DMS53 treated with DMSO at 0.1 percent for 48 hours (cell line): ENCODE results near the gene ENDOD1.

Experiments
- DNase-seq: peaks from one replicate; lab custom pipeline; 2025; ENCODE audit not compliant: unreplicated experiment; lab: John Stamatoyannopoulos, UW

Gene ENDOD1

DNA sequence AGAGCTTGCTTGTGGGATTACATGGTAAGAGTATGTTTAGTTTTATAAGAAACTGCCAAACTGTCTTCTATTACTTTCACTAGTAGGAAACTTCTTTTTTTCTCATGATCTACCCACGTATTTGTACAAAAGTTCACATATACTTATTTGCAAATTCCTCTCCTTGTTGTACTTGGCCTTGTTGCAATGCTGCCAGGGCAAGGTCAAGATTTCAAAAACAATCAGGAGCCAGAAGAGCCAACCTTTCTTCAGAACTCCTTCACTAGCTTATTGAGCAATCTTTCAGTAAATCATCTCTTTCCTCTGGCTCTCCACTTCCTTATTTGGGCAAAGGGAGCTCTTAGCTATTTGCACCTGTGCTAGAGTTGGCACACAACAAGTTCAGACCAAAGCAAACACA is 13.2 kb upstream of the ENDOD1 start:
- peak; percentile 75 for DNase-seq

DNA sequence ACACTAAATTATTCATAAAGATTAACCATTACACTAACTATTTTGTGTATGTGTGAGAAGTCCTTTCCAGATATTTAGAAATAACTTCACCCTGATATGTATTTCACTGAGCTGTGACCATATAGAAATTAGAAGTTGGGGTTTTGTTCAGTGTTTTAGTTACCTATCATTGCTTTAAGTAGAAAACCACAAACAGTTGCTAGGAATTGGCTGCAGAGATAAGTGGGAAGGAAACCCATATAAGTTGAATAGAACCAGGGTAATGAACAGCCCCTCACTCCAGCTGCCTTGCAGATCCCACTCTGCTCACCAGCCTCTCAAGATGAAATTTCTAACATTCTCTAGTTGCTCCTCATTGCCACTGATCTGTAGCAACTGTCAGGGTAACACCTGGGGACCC is 12.7 kb upstream of the ENDOD1 start:
- no peak for DNase-seq

DNA sequence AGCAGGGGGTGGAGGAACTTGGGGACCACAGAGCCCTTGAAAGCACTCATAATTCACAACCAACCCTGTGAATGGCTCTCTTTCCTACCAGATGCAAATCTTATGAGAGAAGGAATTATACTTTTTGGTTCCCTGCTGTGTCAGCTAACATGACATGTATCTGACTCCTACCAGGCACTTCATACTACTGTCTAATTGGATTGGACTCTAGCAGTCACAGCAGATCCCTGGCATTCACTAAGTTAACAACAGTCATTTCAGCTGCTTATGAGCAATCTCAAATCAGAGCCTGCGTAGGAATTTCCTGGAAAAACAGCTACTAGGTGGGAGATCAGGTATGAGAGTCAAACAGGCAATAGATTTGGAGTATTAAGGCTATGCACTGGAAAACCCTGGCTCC is 11.1 kb upstream of the ENDOD1 start:
- no peak for DNase-seq

DNA sequence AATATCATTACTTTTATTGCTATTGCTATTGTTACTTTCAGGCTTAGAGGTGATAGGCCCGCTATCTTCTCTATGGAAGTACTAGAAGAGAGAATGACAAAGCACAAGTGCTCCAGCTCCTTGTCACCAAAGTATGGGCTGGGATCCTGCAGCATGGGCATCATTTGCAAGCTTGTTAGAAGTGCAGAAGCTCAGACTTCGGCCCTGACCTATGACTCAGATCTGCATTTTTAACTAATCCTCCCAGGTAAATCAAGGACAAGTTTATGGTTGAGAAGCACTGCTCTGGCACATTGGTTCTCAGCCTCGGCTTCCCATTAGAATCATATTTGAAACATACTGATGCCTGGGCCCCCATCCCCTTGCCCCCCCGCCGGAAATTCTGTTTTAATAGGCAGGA is 8.6 kb upstream of the ENDOD1 start:
- no peak for DNase-seq

DNA sequence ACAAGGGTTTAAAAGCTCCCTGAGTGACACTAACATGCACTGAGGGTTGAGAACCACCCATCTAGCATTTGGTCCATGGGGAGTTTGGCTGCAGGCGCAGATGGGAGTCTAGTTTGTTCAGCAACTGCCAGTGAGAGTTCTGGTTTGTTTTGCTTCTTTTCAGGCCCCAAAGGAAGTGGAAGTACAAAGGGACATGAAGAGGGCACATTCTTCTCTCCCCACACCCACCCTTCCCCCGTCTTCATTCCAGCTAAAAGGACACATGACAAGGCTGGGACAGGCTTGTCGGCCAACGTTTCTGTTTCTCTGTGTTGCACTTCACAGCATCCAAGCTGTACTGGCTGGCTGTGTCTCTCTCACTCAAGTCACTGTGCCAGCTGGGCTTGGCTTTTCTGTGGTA is 8.2 kb upstream of the ENDOD1 start:
- DNase-seq: no peak

DNA sequence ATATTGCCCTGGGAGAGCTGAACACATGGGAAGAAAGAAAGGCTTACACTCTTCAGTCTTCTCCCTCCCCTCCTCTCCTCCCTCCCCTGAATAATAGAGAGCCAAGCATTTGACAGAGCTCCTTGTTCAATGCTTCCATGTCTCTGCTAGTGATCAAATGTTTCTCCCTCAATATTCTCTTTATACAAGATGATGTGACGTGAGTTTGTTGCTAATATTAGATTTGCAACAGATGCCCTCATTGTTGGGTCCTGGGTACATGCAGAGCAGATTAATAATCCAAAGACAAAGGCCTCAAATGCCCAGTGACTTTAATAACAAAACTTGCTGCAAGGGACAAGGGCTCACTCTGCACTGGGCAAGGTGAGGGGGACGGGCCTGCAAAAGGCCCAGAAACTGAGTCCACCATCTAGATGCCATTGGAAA is 7.1 kb upstream of the ENDOD1 start:
- no peak for DNase-seq

DNA sequence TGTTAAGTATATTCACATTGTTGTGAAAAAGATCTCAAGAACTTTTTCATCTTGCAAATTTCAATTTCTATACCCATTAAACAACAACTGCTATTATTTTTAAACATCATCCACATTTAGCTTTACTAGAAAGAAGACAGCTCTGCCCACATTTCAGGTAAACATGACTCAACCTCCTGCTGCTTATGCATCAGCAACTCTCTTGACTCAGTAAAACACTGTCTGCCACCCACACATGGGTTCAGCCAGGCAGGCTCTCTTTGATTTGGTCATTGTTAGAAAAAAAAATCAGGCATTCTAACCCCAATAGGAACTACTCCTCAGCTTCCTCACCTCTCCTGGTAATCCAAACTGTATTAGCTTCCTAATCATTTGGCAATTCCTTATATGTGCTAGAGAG is 5.1 kb upstream of the ENDOD1 start:
- no peak for DNase-seq

DNA sequence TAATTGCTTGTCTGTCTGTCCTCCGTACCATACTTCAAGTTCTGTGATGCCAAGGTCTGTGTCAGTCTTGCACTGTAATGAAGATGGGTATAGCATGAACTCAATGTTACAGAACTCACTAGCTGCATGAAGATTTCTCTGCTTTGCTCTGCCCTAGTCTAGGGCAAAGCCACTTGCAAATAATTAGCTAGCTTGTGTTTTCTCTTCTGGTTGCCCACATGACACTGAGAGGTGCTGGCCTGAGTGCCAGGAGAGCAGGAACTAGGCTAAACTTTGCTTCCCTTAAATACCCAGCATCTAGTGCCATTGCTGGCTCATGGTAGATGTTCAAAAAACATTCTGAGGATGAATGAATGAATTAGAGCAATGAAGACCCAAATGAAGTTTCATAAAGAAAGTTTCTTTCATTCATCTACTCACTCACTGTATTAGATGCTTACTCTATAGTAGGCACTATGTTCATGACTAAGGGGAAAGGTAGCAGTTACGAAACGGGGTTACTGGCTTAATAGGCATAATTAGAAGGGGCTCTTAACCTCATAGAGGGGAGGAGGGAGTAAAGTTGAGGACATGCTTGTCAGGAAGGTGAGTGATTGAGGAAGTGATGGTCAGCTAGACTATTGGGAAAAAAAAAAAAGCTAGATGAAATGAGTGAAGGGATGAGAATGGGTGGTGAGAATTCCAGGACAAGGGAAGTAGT is 4.4 kb upstream of the ENDOD1 start:
- no peak for DNase-seq

DNA sequence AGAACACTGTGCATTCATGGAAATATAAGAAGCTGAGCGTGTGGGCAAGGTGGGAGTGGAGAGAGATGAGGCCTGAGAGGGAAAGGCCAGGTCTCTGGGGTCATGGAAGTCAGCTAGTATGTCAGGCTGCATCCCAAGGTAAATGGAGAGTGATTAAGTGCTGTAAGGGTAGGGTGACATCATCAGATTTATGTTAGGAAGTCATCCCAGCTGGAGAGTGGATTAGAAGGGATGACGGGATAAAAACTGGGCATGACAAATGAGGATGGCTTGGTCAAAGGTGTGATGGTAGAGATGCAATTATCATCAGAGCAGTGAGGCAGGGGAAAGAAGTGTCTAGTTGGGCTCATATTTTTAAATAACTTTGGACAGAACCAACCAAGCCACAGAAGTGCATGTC is 3.5 kb upstream of the ENDOD1 start:
- no peak for DNase-seq

DNA sequence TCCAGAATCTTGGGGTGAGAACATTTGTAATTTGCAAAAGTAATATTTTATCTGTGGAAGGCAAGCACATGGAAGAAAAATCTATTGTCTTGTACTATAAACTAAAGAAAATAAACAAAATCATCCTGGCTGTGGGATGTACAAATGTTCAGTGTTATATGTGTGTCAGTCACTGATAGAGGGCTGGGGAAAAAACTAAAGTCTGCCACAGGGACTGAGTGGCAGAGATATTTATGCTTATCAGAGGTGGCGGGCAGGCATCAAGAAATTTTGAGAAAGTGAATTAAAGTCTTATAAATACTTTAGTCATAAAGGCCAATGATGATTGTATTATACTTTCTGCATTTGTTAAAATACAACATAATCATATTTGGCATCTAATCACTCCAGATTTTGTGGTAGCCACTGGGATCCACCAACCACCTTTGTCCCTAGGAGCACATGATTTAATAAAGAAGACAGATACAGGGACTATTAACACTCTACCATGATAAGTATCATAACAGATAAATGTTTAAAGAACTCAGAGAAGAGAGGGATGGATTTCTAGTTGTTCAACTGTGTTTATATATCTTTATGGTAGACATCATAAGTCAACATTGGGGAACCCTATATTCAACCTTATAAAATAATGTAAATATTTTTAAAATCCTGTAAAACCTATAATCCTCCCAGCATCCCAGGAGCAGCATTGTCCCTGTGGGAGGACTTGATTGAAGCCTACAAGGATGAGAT is 2.6 kb upstream of the ENDOD1 start:
- DNase-seq: no peak

DNA sequence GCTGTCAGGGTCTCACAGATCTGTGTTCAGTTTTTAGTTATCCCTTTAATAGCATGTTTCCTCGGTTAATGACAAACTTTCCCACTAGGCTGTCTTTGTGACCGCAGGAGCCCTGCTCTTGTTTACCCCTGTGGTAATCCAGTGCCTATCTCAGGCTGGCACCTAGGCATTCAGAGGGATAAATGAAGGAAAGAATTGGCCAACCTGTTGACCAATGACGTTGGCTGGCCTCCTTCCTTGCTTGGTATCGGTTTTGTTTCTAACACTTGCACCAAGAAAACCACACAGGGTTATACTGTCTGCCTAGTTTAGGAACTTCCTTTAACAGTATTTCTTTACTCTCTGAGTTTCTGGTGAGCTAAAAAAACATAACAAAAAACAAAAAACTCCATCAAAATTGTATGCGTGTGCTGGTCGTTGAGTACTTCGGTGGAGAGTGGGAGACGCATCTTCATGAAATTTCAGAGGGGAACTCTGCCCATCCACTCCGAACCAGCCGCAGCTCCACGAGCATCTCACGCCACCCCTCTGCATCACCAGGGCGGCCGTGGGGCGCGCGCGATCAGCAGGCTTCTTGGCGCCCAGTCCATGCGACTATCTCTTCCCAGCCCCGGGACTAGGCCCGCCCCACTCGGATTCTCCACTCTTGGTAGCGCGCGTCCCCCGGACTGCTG is 563 bp upstream of the ENDOD1 start:
- DNase-seq: no peak

DNA sequence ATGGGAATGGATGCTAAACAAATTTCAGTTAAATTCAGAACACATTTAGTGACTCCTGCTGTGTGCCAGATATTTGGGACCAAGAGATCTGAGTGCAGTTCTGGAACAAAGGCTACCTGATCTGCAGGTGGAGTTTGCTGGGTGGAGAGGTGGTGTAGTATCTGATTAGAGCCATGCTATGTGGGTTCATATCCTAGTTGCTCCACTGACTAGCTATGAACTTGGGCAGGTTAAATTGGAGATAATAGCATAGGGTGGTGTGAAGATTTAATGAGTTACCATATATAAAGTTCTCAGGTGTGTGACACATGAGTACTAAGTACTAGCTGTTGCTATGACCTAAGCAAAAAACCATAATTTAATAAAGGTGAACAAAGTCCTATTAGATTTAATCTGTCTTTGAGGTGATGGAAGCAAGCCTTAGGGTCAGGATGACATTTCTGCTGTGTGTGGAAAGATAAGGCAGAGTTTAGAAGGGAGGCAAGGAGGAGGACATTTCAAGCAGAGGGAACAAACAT is 2.1 kb downstream of the ENDOD1 start:
- DNase-seq: no peak

DNA sequence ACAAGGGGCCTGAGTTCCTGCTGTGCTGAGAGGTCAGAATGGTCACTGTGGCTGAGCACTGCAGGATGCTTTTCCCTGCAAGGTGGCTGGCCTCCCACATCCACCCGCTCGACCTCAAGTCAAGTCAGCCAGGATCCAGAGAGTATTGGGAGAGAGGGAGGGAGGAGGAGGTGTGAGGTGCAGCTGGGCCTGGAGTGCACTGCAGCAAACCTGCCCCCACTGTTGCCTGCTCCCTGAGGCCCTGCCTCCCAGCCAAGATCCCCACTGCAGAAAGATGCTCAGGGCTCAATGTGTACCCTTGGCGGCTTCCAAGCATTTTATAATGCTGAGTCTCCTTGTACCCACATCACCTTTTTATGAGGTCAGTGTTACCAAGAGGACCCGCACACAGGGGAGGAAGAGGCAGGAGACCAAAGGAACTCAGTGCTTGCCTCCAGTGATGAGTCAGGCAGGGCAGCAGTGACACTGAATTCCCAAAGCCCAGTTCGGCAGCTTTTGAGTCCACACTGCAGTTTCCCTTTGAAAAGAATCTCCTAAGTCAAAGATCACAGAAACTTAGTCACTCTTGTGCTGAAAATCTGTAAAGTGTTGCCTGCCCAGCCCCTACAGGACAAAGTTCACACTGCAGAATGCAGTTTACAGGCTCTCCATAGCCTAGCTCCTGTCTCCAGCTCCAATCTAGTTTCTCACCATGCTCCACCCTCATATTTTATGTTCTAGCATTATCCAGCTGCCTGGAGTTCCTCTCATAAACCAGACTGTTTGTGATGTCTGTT is 3.1 kb downstream of the ENDOD1 start:
- no peak for DNase-seq

DNA sequence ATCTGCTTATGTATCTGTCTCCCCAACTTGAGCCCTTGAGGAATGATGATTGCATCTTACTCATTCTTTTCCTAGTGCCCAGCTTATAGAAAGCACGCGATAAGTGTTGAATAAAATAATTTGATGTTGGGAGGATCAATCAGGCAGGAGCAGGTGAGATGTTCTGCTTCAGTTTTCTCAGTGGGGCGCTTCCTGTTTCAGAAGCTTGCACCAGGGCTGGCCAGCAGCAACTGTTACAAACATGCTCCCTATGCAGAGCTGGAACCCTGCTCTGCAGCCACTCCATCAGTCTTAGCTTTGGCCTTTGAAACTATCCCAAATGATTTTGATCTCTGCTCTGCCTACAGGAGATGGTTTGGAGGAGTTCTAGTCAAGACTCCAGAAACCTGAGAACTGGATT is 3.9 kb downstream of the ENDOD1 start:
- no peak for DNase-seq

DNA sequence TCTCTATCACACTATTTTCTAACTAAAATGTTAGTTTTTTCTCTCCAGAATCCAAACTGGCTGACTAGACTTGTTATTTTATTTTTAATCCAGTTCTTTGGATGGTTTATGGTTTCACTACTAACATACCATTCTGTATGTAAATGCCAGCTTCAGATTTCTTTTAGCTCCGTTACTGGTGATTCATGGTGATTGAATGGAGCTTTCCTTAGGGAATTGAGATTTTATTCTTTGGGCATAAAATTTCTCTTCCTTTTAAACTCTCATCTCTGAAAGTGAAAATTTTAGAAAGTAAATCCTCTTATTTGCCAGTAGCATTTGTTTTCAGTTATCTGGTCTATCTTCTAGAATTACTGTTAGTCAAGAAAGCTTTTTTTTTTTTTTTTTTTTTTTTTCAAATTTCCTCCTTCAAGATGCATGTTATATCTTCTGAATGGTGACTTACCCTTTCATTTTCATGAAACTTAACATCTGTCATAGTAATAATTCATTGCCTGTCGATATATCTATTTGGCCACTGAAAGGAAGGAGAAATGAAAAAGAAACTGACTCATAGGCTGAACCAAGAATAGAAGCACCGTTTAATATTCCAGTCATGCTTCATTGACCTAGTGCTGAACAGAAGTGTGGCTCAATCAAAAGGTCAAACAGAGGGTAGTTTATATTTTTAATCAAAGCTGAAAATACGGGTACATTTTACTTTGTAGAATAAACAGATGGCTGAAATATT is 6.4 kb downstream of the ENDOD1 start:
- DNase-seq: peak; percentile 11

DNA sequence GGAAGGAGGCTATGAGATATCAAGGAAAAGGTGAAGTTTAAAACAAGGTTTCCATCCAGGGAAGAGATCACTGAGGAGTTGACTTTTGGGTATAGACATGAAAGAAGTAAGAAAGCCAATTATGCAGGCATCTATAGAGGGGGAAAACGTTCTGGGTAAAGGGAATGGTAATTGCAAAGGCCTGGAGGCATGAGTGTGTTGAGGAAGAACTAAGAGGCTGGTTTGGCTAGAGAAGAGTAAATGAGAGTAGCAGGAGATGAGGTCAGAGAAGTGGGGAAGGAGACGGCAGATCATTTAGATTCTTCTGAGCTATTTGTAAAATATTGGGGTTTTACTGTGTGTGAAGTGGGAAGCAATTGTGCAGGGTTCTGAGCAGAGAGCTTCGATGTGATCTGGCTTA is 7.6 kb downstream of the ENDOD1 start:
- no peak for DNase-seq

DNA sequence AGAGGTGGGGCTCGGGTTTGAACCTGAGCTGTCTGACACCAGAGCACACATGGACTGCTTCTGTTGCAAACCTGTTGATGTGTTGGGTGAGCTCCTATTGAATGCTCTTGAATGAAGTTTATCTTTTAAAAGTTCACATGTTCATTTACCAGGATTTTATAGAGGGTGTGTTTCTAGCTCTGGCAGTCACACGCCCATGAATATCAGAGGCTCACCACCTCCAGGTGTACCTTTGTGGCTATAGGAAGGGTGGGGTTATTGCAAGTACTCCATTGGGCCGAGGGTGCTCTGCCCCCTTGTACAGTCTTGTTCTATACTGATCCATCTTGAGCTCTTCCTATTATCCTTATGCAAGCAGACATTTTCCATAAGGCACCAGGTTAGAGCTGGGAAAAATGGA is 9.2 kb downstream of the ENDOD1 start:
- no peak for DNase-seq

DNA sequence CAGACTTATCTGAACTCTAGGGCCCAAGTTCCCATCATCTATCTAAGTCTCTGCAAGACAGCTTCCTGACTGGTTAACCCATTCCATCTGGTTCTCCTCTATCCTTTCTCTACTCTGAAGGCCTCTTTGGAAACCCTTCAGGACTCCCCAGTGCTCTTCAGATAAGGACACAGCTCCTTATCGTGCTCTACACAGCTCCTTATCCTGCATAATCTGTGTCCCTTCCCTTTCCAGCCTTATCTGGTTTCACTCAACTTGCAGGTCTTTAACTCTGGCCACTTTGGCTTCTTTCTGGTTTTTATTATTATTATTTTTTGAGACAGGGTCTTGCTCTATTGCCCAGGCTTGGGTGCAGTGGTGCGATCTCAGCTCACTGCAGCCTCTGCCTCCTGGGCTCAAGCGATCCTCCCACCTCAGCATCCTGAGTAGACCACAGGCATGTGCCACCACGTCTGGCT is 10.6 kb downstream of the ENDOD1 start:
- no peak for DNase-seq

DNA sequence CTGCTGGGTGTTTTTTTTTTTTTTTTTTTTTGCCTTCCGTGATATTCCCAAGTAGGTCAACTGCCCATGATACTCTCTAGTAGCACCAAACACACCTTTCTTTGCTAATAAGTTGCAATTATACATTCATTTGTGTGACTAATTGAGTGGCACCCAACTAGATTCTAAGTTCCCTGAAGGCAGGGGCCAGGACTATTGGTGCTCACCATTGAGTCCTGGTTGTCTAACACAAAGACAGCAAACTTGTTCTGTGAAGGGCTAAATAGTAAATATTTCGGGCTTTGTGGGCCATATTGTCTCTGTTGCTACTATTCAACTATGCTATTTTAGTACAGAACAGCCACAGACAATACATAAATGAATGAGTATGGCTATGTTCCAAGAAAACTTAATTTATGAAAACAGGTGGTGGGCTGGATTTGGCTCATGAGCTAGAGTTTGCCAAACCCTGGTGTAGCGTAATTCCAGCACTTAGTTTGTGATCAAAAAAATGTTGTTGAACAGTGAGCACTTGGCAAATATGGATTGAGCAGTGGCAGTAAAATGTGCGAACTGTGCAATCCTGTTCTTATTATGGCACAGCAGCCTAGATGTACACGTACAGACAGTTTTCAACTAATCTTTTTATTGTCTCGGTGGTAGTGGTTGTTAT is 11.3 kb downstream of the ENDOD1 start:
- DNase-seq: no peak

DNA sequence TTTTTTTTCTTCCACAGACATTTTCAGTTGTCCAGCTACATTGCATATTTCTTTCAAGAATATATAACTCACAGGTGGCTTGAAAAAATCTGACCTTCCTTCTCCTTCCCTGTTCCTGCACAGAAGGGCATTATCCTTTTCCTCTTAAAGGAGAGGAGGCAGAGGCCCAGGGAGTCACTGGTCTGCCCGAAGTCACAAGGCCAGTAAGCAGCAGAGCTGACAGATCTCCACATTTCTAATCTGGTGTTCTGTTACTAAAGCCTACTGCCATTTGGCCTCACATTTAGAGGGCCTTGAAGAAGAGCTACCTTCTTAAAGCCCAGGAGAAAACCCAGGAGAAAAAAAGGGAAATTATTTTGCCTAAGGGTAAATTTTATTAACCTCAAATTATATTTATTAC is 12.3 kb downstream of the ENDOD1 start:
- DNase-seq: no peak
